IMR-90 (cell line): ENCODE results near the gene MMRN1.

Source experiments
- CTCF ChIP-seq: conservative IDR thresholded peaks from 2 replicates; pipeline ENCODE4 v1.5.1; 2012; ENCODE audit warnings: mild to moderate bottlenecking, low read depth, low read length, improper control_type of control experiment
- RAD21 ChIP-seq: IDR thresholded peaks from 2 replicates; pipeline ENCODE4 v1.6.1; 2012; ENCODE audit warnings: low read length, improper control_type of control experiment

GRCh38 chr4:89899854-89900253 is 5.2 kb downstream of the MMRN1 start:
- TF ChIP-seq CTCF (no peak), RAD21 (no peak)
